ENCODE results near the gene ITGA8.
"Not testable (repeated sequence)": the region's sequence is repeated elsewhere in the genome, so short reads cannot be mapped to it uniquely, and the experiment has no call there.

The ITGA8 gene

GRCh38 chr10:15489431-15489830, 230.3 kb downstream of the ITGA8 start:
- no peak for DNase-seq

- DNase-seq = no peak
These were observed 232.3 kb downstream of the ITGA8 start for GRCh38 chr10:15487376-15487775.

GRCh38 chr10:15486404-15486803, 233.3 kb downstream of the ITGA8 start:
- DNase-seq = no peak

- no peak for DNase-seq
These were observed 233.9 kb downstream of the ITGA8 start for GRCh38 chr10:15485684-15486316.

- DNase-seq = no peak
These were observed 234.7 kb downstream of the ITGA8 start for GRCh38 chr10:15485027-15485426.

- no peak for DNase-seq
These were observed 235.6 kb downstream of the ITGA8 start for GRCh38 chr10:15484128-15484527.

- DNase-seq = no peak
These were observed 236.3 kb downstream of the ITGA8 start for GRCh38 chr10:15483215-15484075.

GRCh38 chr10:15482156-15482555, 237.6 kb downstream of the ITGA8 start:
- DNase-seq = no peak

- no peak for DNase-seq
These were observed 240.8 kb downstream of the ITGA8 start for GRCh38 chr10:15478950-15479349.

GRCh38 chr10:15478429-15478828, 241.3 kb downstream of the ITGA8 start:
- DNase-seq = no peak

GRCh38 chr10:15476337-15476736, 243.4 kb downstream of the ITGA8 start:
- no peak for DNase-seq

- not testable (repeated sequence) for DNase-seq
These were observed 244.3 kb downstream of the ITGA8 start for GRCh38 chr10:15475439-15475838.

- DNase-seq = no peak
These were observed 245.1 kb downstream of the ITGA8 start for GRCh38 chr10:15474671-15475070.

GRCh38 chr10:15473396-15473767, 246.3 kb downstream of the ITGA8 start:
- no peak for DNase-seq

- no peak for DNase-seq
These were observed 247.0 kb downstream of the ITGA8 start for GRCh38 chr10:15472431-15473395.

- no peak for DNase-seq
These were observed 247.7 kb downstream of the ITGA8 start for GRCh38 chr10:15472008-15472407.

GRCh38 chr10:15469111-15469510, 250.6 kb downstream of the ITGA8 start:
- no peak for DNase-seq

- no peak for DNase-seq
These were observed 255.3 kb downstream of the ITGA8 start for GRCh38 chr10:15464381-15464780.
